PC-3 (cell line): ENCODE measurements around the gene MYL2.

Experiments used
- EZH2 ChIP-seq: fragments of 300-600 bp; sonication (generic); IDR thresholded peaks from one replicate; pipeline ENCODE4 v1.6.1; 2017; ENCODE audit warnings: antibody characterized with exemption, mild to moderate bottlenecking, low read length; ENCODE audit not compliant: unreplicated experiment
- EZH2phosphoT487 ChIP-seq: fragments of 300-600 bp; sonication (generic); IDR thresholded peaks from 2 replicates; pipeline ENCODE4 v1.6.1; 2018; ENCODE audit warnings: mild to moderate bottlenecking, antibody characterized with exemption, low read length, borderline replicate concordance
- TF ChIP-seq, protein P1 (sequence below): fragments of 300-600 bp; sonication (generic); conservative IDR thresholded peaks from 2 replicates; pipeline ENCODE4 v1.5.1; 2017; ENCODE audit warnings: antibody characterized with exemption, low read depth, mild to moderate bottlenecking, low read length

DNA sequence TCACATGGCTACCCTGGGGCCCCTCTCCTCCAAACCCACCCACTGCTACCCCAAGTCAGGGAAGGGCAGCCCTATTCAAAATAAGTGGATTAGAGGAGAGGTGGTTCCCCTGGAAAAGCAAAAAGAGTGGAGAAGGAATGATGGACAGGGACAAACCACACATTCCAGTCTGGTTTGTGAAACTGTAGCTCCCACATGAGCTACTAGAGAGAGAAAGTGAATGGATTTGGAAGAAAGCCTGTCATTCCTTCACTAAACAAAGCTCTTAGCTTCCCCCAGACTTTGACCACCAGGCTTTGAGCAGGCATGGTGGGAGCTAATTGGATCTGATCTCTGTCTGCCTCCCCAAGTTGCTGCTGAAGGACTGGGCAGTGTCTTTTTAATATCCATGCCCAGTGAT lies 45.6 kb downstream of the MYL2 start:
- TF ChIP-seq, protein P1, sequence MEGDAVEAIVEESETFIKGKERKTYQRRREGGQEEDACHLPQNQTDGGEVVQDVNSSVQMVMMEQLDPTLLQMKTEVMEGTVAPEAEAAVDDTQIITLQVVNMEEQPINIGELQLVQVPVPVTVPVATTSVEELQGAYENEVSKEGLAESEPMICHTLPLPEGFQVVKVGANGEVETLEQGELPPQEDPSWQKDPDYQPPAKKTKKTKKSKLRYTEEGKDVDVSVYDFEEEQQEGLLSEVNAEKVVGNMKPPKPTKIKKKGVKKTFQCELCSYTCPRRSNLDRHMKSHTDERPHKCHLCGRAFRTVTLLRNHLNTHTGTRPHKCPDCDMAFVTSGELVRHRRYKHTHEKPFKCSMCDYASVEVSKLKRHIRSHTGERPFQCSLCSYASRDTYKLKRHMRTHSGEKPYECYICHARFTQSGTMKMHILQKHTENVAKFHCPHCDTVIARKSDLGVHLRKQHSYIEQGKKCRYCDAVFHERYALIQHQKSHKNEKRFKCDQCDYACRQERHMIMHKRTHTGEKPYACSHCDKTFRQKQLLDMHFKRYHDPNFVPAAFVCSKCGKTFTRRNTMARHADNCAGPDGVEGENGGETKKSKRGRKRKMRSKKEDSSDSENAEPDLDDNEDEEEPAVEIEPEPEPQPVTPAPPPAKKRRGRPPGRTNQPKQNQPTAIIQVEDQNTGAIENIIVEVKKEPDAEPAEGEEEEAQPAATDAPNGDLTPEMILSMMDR = no peak
- TF ChIP-seq EZH2phosphoT487 (no peak), EZH2 (no peak)
